ENCODE measurements around the gene ZNF76. TPM values are rescaled to one million over a fixed set of nuclear protein-coding genes. Genes with fewer than 3 reads are reported as not detected.

Gene ZNF76
- total and polyA plus RNA-seq, 4 donors: 27.6 to 38.7 (median 33.5) TPM

GRCh38 chr6:35292494-35292893 lies 33.0 kb downstream of the ZNF76 start:
- H3K9me3 ChIP-seq (ENCODE audit: control insufficient read depth in 4 of 4, insufficient read depth in 3 of 4, low read length in 3 of 4): no peaks in the 10 kb centered on the region
- WGBS, 2 donors: 78 to 86% methylated on average over 15 of the region's 15 CpGs
- H3K27ac ChIP-seq (ENCODE audit: low read depth in 1 of 2, low read length in 1 of 2): no peak overlapping the region
- H3K4me3 ChIP-seq: no peak overlapping the region
- no peaks in the 10 kb centered on the region for H3K27me3 ChIP-seq (ENCODE audit: control insufficient read depth in 3 of 3, insufficient read depth in 3 of 3, low read length in 2 of 3)
- H3K36me3 ChIP-seq (ENCODE audit: control insufficient read depth in 4 of 4, insufficient read depth in 4 of 4, low read length in 4 of 4): peaks cover 13 to 66% (median 21%) of the 10 kb centered on the region in 4 donors
- ATAC-seq (ENCODE audit: insufficient read depth, low FRiP score) (no peak), DNase-seq (no peak)
- TF ChIP-seq CTCF (IDR thresholded peaks at IDR 0.05; ENCODE audit: control extremely low read depth, extremely low read depth): no peak
- peaks cover 0 to 4% (median 0%) of the 10 kb centered on the region in 5 donors for H3K4me1 ChIP-seq (ENCODE audit: control insufficient read depth in 5 of 5, insufficient read depth in 5 of 5, low read length in 5 of 5)
- H3K9ac ChIP-seq (ENCODE audit: insufficient read depth in 1 of 2, low read length in 2 of 2): no peak overlapping the region

GRCh38 chr6:35293681-35294080 lies 34.1 kb downstream of the ZNF76 start:
- H3K27ac ChIP-seq (ENCODE audit: low read depth in 1 of 2, low read length in 1 of 2): no peak overlapping the region
- TF ChIP-seq CTCF (IDR thresholded peaks at IDR 0.05; ENCODE audit: control extremely low read depth, extremely low read depth): no peak
- H3K4me1 ChIP-seq (ENCODE audit: control insufficient read depth in 5 of 5, insufficient read depth in 5 of 5, low read length in 5 of 5): peaks cover 0 to 12% (median 7%) of the 10 kb centered on the region in 5 donors
- H3K36me3 ChIP-seq (ENCODE audit: control insufficient read depth in 4 of 4, insufficient read depth in 4 of 4, low read length in 4 of 4): peaks cover 7 to 57% (median 14%) of the 10 kb centered on the region in 4 donors
- DNase-seq (no peak), ATAC-seq (ENCODE audit: insufficient read depth, low FRiP score) (no peak)
- H3K4me3 ChIP-seq: no peak overlapping the region
- no peaks in the 10 kb centered on the region for H3K27me3 ChIP-seq (ENCODE audit: control insufficient read depth in 3 of 3, insufficient read depth in 3 of 3, low read length in 2 of 3)
- WGBS, 2 donors: 94 to 95% methylated on average over 9 of the region's 9 CpGs
- no peak overlapping the region for H3K9ac ChIP-seq (ENCODE audit: insufficient read depth in 1 of 2, low read length in 2 of 2)
- no peaks in the 10 kb centered on the region for H3K9me3 ChIP-seq (ENCODE audit: control insufficient read depth in 4 of 4, insufficient read depth in 3 of 4, low read length in 3 of 4)

- H3K4me1 ChIP-seq (ENCODE audit: control insufficient read depth in 5 of 5, insufficient read depth in 5 of 5, low read length in 5 of 5): peaks cover 0 to 12% (median 7%) of the 10 kb centered on the region in 5 donors
- H3K27ac ChIP-seq (ENCODE audit: low read depth in 1 of 2, low read length in 1 of 2): no peak overlapping the region
- WGBS, 2 donors: 58 to 63% methylated on average over 10 of the region's 10 CpGs
- H3K4me3 ChIP-seq: no peak overlapping the region
- TF ChIP-seq CTCF (IDR thresholded peaks at IDR 0.05; ENCODE audit: control extremely low read depth, extremely low read depth): peak; percentile 73
- H3K9me3 ChIP-seq (ENCODE audit: control insufficient read depth in 4 of 4, insufficient read depth in 3 of 4, low read length in 3 of 4): no peaks in the 10 kb centered on the region
- no peak overlapping the region for H3K9ac ChIP-seq (ENCODE audit: insufficient read depth in 1 of 2, low read length in 2 of 2)
- peak in 2 of 3 donors; percentile 26 to 40 for DNase-seq
- peaks cover 7 to 53% (median 12%) of the 10 kb centered on the region in 4 donors for H3K36me3 ChIP-seq (ENCODE audit: control insufficient read depth in 4 of 4, insufficient read depth in 4 of 4, low read length in 4 of 4)
- ATAC-seq (ENCODE audit: insufficient read depth, low FRiP score): no peak
- no peaks in the 10 kb centered on the region for H3K27me3 ChIP-seq (ENCODE audit: control insufficient read depth in 3 of 3, insufficient read depth in 3 of 3, low read length in 2 of 3)
Measured at GRCh38 chr6:35294308-35294945, 34.9 kb downstream of the ZNF76 start.

Measured in lung (tissue), 12 donors.